ENCODE results near the gene PRKD2.

The PRKD2 gene

GRCh38 chr19:46687438-46688145 lies 29.3 kb downstream of the PRKD2 start:
- Histone ChIP-seq H3K4me2 (ENCODE audit: low read length) (no peak overlapping the region), H4K20me1 (ENCODE audit: insufficient read depth, low read length) (no peaks in the 10 kb centered on the region), H3K27me3 (ENCODE audit: low read depth, low read length) (no peaks in the 10 kb centered on the region), H3K4me3 (ENCODE audit: low read length) (no peak overlapping the region), H3K9ac (ENCODE audit: low read length) (no peak overlapping the region), H2AFZ (ENCODE audit: low read depth, low read length) (no peak overlapping the region), H3K36me3 (replicated peaks; ENCODE audit: low read depth, low read length) (peaks cover 47% of the 10 kb centered on the region), H3K9me3 (ENCODE audit: insufficient read depth, low read length) (no peaks in the 10 kb centered on the region), H3K27ac (ENCODE audit: low read length) (no peak overlapping the region), H3K4me1 (ENCODE audit: low read length) (no peaks in the 10 kb centered on the region), H3K79me2 (ENCODE audit: low read length) (no peaks in the 10 kb centered on the region)
- TF ChIP-seq EZH2phosphoT487 (IDR thresholded peaks at IDR 0.05; ENCODE audit: low read depth) (no peak), CTCF (IDR thresholded peaks at IDR 0.05; ENCODE audit: low read depth, low read length) (no peak)

DNA sequence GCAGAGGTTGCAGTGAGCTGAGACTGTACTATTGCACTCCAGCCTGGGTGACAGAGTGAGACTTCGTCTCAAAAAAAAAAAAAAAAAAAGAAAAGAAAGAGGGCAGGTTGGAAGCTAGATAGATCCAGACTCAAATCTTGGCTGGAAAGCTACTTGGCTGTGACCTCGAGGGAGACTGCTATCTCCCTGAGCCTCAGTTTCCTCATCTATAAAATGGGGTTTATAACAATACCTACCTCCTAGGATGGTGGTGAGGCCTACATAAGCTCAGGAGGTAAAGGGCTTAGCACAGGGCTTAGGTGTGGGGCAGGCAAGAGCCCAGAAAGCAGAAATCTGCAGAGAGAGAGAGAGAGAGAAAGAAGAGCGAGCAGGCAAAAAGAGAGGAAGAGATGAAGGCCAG lies 31.7 kb downstream of the PRKD2 start:
- Histone ChIP-seq H3K27ac (ENCODE audit: low read length) (no peak overlapping the region), H3K9me3 (ENCODE audit: insufficient read depth, low read length) (no peaks in the 10 kb centered on the region), H2AFZ (ENCODE audit: low read depth, low read length) (no peak overlapping the region), H3K79me2 (ENCODE audit: low read length) (no peaks in the 10 kb centered on the region), H3K9ac (ENCODE audit: low read length) (no peak overlapping the region), H3K4me1 (ENCODE audit: low read length) (no peaks in the 10 kb centered on the region), H3K27me3 (ENCODE audit: low read depth, low read length) (no peaks in the 10 kb centered on the region), H4K20me1 (ENCODE audit: insufficient read depth, low read length) (no peaks in the 10 kb centered on the region), H3K36me3 (replicated peaks; ENCODE audit: low read depth, low read length) (peaks cover 30% of the 10 kb centered on the region), H3K4me3 (ENCODE audit: low read length) (no peak overlapping the region), H3K4me2 (ENCODE audit: low read length) (no peak overlapping the region)
- no peak for TF ChIP-seq CTCF (IDR thresholded peaks at IDR 0.05; ENCODE audit: low read depth, low read length)
- no peak for TF ChIP-seq EZH2phosphoT487 (IDR thresholded peaks at IDR 0.05; ENCODE audit: low read depth)

DNA sequence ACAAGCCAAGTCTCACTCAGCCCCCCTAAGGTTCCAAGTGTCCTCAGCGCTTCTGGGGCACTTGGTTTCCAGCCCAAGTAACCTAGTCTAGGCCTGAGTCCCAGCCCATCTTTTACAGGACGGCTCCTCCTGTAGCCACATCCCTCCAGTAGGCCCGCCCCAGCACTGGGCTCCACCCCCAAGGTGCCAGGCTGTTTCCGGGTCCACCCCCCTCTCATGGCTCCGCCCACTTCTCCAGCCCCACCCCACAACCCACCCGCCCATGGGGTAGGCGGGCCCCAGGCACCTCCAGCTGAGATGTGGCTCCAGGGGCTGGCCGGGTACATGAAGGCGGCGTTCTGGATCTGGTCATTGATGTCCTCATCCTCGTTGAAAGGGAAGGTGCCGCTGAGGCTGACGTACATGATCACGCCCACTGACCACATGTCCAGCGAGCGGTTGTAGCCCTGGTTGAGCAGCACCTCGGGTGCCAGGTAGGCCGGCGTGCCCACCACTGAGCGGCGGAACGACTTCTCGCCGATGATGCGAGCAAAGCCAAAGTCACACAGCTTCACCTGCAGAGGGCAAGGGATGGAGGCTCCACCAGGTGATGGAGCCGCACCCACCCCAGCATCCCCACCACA lies 38.7 kb downstream of the PRKD2 start:
- Histone ChIP-seq H3K27ac (ENCODE audit: low read length) (no peak overlapping the region), H3K9me3 (ENCODE audit: insufficient read depth, low read length) (no peaks in the 10 kb centered on the region), H3K27me3 (ENCODE audit: low read depth, low read length) (no peaks in the 10 kb centered on the region), H3K9ac (ENCODE audit: low read length) (no peak overlapping the region), H3K4me1 (ENCODE audit: low read length) (no peaks in the 10 kb centered on the region), H3K4me3 (ENCODE audit: low read length) (no peak overlapping the region), H2AFZ (ENCODE audit: low read depth, low read length) (no peak overlapping the region), H4K20me1 (ENCODE audit: insufficient read depth, low read length) (peaks cover 5% of the 10 kb centered on the region; the same call in 1 of the 2 replicates), H3K79me2 (ENCODE audit: low read length) (no peaks in the 10 kb centered on the region), H3K36me3 (replicated peaks; ENCODE audit: low read depth, low read length) (peaks cover 39% of the 10 kb centered on the region), H3K4me2 (ENCODE audit: low read length) (no peak overlapping the region)
- TF ChIP-seq CTCF (IDR thresholded peaks at IDR 0.05; ENCODE audit: low read depth, low read length) (no peak), EZH2phosphoT487 (IDR thresholded peaks at IDR 0.05; ENCODE audit: low read depth) (no peak)

- H3K4me3 ChIP-seq (ENCODE audit: low read length): no peak overlapping the region
- H3K36me3 ChIP-seq (replicated peaks; ENCODE audit: low read depth, low read length): peaks cover 55% of the 10 kb centered on the region
- H2AFZ ChIP-seq (ENCODE audit: low read depth, low read length): no peak overlapping the region
- H3K4me2 ChIP-seq (ENCODE audit: low read length): no peak overlapping the region
- H3K9ac ChIP-seq (ENCODE audit: low read length): no peak overlapping the region
- no peaks in the 10 kb centered on the region for H3K4me1 ChIP-seq (ENCODE audit: low read length)
- H4K20me1 ChIP-seq (ENCODE audit: insufficient read depth, low read length): peaks cover 5% of the 10 kb centered on the region; the same call in 1 of the 2 replicates
- H3K27ac ChIP-seq (ENCODE audit: low read length): no peak overlapping the region
- no peak for TF ChIP-seq CTCF (IDR thresholded peaks at IDR 0.05; ENCODE audit: low read depth, low read length)
- TF ChIP-seq EZH2phosphoT487 (IDR thresholded peaks at IDR 0.05; ENCODE audit: low read depth): no peak
- H3K79me2 ChIP-seq (ENCODE audit: low read length): no peaks in the 10 kb centered on the region
- no peaks in the 10 kb centered on the region for H3K27me3 ChIP-seq (ENCODE audit: low read depth, low read length)
- no peaks in the 10 kb centered on the region for H3K9me3 ChIP-seq (ENCODE audit: insufficient read depth, low read length)
Observed at GRCh38 chr19:46674416-46675178, 42.3 kb downstream of the PRKD2 start.

Measured in OCI-LY3 (cell line).